Liver (tissue), 9 donors: ENCODE measurements around the gene DROSHA. TPM values are rescaled to one million over a fixed set of nuclear protein-coding genes. Genes with fewer than 3 reads are reported as not detected.

ENCODE experiments used
- DNase-seq: peaks from one replicate; pipeline ENCODE4 v3.0.0-alpha.2; 2017; ENCODE audit warnings: low spot score
- H3K27ac ChIP-seq, 2 donors: one replicate each; pipeline ENCODE4 v1.7.0; 2013; ENCODE audit warnings: inconsistent platforms in 2 of 2, low read length in 2 of 2, control low read depth in 1 of 2, low read depth in 1 of 2, mild to moderate bottlenecking in 1 of 2
- H3K27me3 ChIP-seq, 4 donors: one replicate each; pipeline versions ENCODE4 v1.6.1 to v1.7.0; 2013; ENCODE audit warnings: low read length in 3 of 4, inconsistent platforms in 1 of 4, mild to moderate bottlenecking in 1 of 4, moderate library complexity in 1 of 4; ENCODE audit not compliant: control insufficient read depth in 4 of 4, insufficient read depth in 4 of 4
- H3K36me3 ChIP-seq, 4 donors: one replicate each; pipeline versions ENCODE4 v1.6.1 to v1.7.0; 2013; ENCODE audit warnings: low read length in 3 of 4, mild to moderate bottlenecking in 3 of 4, low read depth in 1 of 4, moderate library complexity in 1 of 4; ENCODE audit not compliant: control insufficient read depth in 4 of 4, insufficient read depth in 3 of 4
- H3K4me1 ChIP-seq, 4 donors: one replicate each; pipeline versions ENCODE4 v1.6.1 to v1.7.0; 2013; ENCODE audit warnings: low read length in 3 of 4, mild to moderate bottlenecking in 3 of 4, moderate library complexity in 1 of 4; ENCODE audit not compliant: control insufficient read depth in 4 of 4, insufficient read depth in 4 of 4
- H3K4me3 ChIP-seq, 3 donors: one replicate each; pipeline versions ENCODE4 v1.6.1 to v1.7.0; 2013; ENCODE audit warnings: low read length in 3 of 3, control low read depth in 1 of 3, low read depth in 1 of 3, mild to moderate bottlenecking in 1 of 3
- H3K9ac ChIP-seq, 2 donors: one replicate each; pipeline ENCODE4 v1.7.0; 2013; ENCODE audit warnings: low read length in 2 of 2, mild to moderate bottlenecking in 2 of 2, moderate library complexity in 2 of 2, control low read depth in 1 of 2, low read depth in 1 of 2
- H3K9me3 ChIP-seq, 4 donors: one replicate each; pipeline versions ENCODE4 v1.6.1 to v1.7.0; 2013; ENCODE audit warnings: low read length in 3 of 4; ENCODE audit not compliant: control insufficient read depth in 4 of 4
- CTCF ChIP-seq: fragments of 150-350 bp; IDR thresholded peaks from 2 replicates; pipeline ENCODE4 v1.5.1; 2017; ENCODE audit warnings: improper control_type of control experiment, low read depth, low read length; ENCODE audit not compliant: missing input control
- EGR1 ChIP-seq, 2 donors: IDR thresholded peaks; 2 replicates each; pipeline ENCODE4 v1.6.1; 2016 to 2018; ENCODE audit warnings: antibody characterized with exemption in 2 of 2, low read depth in 2 of 2
- FOXA1 ChIP-seq: IDR thresholded peaks from 2 replicates; pipeline ENCODE4 v1.6.1; 2016; ENCODE audit warnings: antibody characterized with exemption
- FOXA2 ChIP-seq: IDR thresholded peaks from 2 replicates; pipeline ENCODE4 v1.6.1; 2016; ENCODE audit warnings: antibody characterized with exemption
- GABPA ChIP-seq, 2 donors: IDR thresholded peaks in 1 of 2; conservative IDR thresholded peaks in 1 of 2; 2 replicates each; pipeline ENCODE4 v1.6.1; 2016; ENCODE audit warnings: antibody characterized with exemption in 2 of 2, mild to moderate bottlenecking in 1 of 2, moderate library complexity in 1 of 2
- HNF4A ChIP-seq, 2 donors: conservative IDR thresholded peaks; 2 replicates each; pipeline ENCODE4 v1.6.1; 2016; ENCODE audit warnings: antibody characterized with exemption in 2 of 2, mild to moderate bottlenecking in 2 of 2
- HNF4G ChIP-seq: IDR thresholded peaks from 2 replicates; pipeline ENCODE4 v1.6.1; 2016; ENCODE audit warnings: antibody characterized with exemption
- JUND ChIP-seq, 2 donors: IDR thresholded peaks; 2 replicates each; pipeline ENCODE4 v1.6.1; 2016; ENCODE audit warnings: antibody characterized with exemption in 2 of 2
- MAX ChIP-seq: IDR thresholded peaks from 2 replicates; pipeline ENCODE4 v1.6.1; 2016; ENCODE audit warnings: antibody characterized with exemption
- NR2F2 ChIP-seq: IDR thresholded peaks from 2 replicates; pipeline ENCODE4 v1.6.1; 2016; ENCODE audit warnings: antibody characterized with exemption
- RAD21 ChIP-seq, 2 donors: IDR thresholded peaks; 2 replicates each; pipeline ENCODE4 v1.6.1; 2016; ENCODE audit warnings: antibody characterized with exemption in 2 of 2, mild to moderate bottlenecking in 2 of 2
- REST ChIP-seq: IDR thresholded peaks from 2 replicates; pipeline ENCODE4 v1.6.1; 2016; ENCODE audit warnings: antibody characterized with exemption, mild to moderate bottlenecking
- RXRA ChIP-seq, 2 donors: IDR thresholded peaks; 2 replicates each; pipeline ENCODE4 v1.6.1; 2017 to 2018; ENCODE audit warnings: antibody characterized with exemption in 2 of 2, mild to moderate bottlenecking in 1 of 2
- SP1 ChIP-seq: IDR thresholded peaks from 2 replicates; pipeline ENCODE4 v1.6.1; 2018; ENCODE audit warnings: antibody characterized with exemption, mild to moderate bottlenecking
- TAF1 ChIP-seq: conservative IDR thresholded peaks from 2 replicates; pipeline ENCODE4 v1.6.1; 2016; ENCODE audit warnings: antibody characterized with exemption, mild to moderate bottlenecking
- YY1 ChIP-seq: IDR thresholded peaks from 2 replicates; pipeline ENCODE4 v1.6.1; 2016; ENCODE audit warnings: antibody characterized with exemption, mild to moderate bottlenecking
- ZBTB33 ChIP-seq: IDR thresholded peaks from 2 replicates; pipeline ENCODE4 v1.6.1; 2016; ENCODE audit warnings: antibody characterized with exemption
- WGBS: extraction: QIAGEN DNeasy Blood & Tissue Kit; methylation state at CpG from one replicate; pipeline ENCODE4 v1.1.7; 2013; 5-methylcytosine and 5-hydroxymethylcytosine counted together
- polyA plus RNA-seq, 2 donors: library from polyadenylated mRNA; stranded (reverse) in 1 of 2; unstranded in 1 of 2; fragments of 200-250 nt in 1 of 2; fragments of >200 nt in 1 of 2; fragmentation: Nextera tagmentation in 1 of 2; extraction: Ambion mirVana in 1 of 2; gene quantifications; one replicate each; pipeline versions ENCODE4 v1.2.1 to v1.2.3, GENCODE V29; 2013 to 2015
- total RNA-seq, 2 donors: library from RNA; depleted of rRNA; stranded (reverse); fragments of >200 nt; gene quantifications; one replicate each; pipeline ENCODE4 v1.2.3, GENCODE V29; 2014
- donor health status: healthy.
- donor health status: healthy.
- donor health status: healthy.
- donor health status: healthy.
- donor health status: healthy.

DROSHA gene
- total and polyA plus RNA-seq, 4 donors = 8.2 to 25.4 (median 15.4) TPM

- Histone ChIP-seq H3K4me1 (no peaks in the 10 kb centered on the region), H3K27ac (no peak overlapping the region), H3K9me3 (no peaks in the 10 kb centered on the region), H3K9ac (no peak overlapping the region), H3K36me3 (peaks cover 7 to 55% (median 36%) of the 10 kb centered on the region in 4 donors), H3K27me3 (no peaks in the 10 kb centered on the region), H3K4me3 (no peak overlapping the region)
- WGBS = 97% methylated on average over 4 of the region's 4 CpGs
- TF ChIP-seq MAX (no peak), NR2F2 (no peak), ZBTB33 (no peak), YY1 (no peak), SP1 (no peak), RAD21 (IDR thresholded peaks at IDR 0.05) (no peak)
- DNase-seq = no peak
Observed at GRCh38 chr5:31464081-31464480, 67.8 kb downstream of the DROSHA start.

- Histone ChIP-seq H3K27me3 (no peaks in the 10 kb centered on the region), H3K27ac (no peak overlapping the region), H3K4me1 (no peaks in the 10 kb centered on the region), H3K9me3 (no peaks in the 10 kb centered on the region), H3K4me3 (no peak overlapping the region), H3K9ac (no peak overlapping the region), H3K36me3 (peaks cover 7 to 58% (median 41%) of the 10 kb centered on the region in 4 donors)
- WGBS = 93% methylated on average over 2 of the region's 2 CpGs
- TF ChIP-seq ZBTB33 = no peak
- TF ChIP-seq NR2F2 = no peak
- no peak for TF ChIP-seq RXRA (IDR thresholded peaks at IDR 0.05)
- no peak for TF ChIP-seq CTCF
- TF ChIP-seq HNF4A (conservative IDR thresholded peaks at IDR 0.05) = no peak
- TF ChIP-seq FOXA1 = no peak
- TF ChIP-seq EGR1 (IDR thresholded peaks at IDR 0.05; ENCODE audit: low read depth in 2 of 2) = no peak
- TF ChIP-seq SP1 = no peak
- no peak for TF ChIP-seq GABPA (IDR thresholded peaks at IDR 0.05 in 1 of 2, conservative IDR thresholded peaks at IDR 0.05 in 1 of 2)
- no peak for TF ChIP-seq TAF1
- no peak for TF ChIP-seq JUND (IDR thresholded peaks at IDR 0.05)
- TF ChIP-seq FOXA2 = no peak
- no peak for TF ChIP-seq REST
- TF ChIP-seq YY1 = no peak
- TF ChIP-seq HNF4G = no peak
- no peak for TF ChIP-seq MAX
- DNase-seq = no peak
Observed at GRCh38 chr5:31463351-31463750, 68.5 kb downstream of the DROSHA start.
